NCI-H82 (cell line): Measurements from ENCODE around the gene CLTA.
A peak's percentile ranks its signal among the peaks of the same experiment; 100 is the strongest.
"Not testable (repeated sequence)": the region's sequence is repeated elsewhere in the genome, so short reads cannot be mapped to it uniquely, and the experiment has no call there.

ENCODE experiments used
- DNase-seq: peaks from one replicate; lab custom pipeline; 2025; lab: John Stamatoyannopoulos, UW

The CLTA gene

DNA sequence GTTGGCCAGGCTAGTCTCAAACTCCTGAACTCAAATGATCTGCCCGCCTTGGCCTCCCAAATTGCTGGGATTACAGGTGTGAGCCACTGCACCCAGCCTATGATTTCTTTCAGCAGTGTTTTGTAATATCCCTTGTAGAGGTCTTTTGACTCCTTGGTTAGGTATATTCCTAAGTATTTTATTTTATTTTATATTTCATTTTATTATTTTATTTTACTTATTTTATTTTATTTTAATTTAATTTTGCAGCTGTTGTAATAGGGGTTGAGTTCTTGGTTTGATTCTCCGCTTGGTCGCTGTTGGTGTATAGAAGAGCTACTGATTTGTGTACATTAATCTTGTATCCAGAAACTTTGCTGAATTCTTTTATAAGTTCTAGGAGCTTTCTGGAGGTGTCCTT, 49.0 kb downstream of the CLTA start:
- DNase-seq = not testable (repeated sequence)

DNA sequence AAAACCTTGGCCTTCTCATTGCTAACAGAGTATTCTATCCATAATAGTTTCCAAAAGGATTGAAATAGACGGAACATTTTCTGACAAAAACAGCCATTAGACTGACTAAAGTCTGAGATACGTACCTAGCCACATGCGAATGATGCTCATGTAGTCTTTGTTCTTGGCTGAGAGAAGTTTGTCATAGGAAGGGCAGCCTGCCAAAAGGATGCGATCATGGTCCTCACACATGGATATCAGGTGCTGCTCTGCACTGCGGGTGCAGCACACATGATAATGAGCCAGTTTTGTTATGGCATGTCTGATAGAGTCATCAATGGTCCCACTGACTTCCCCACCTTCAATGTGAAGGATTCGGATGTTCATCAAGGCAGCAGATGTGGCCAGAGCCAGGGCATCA, 55.2 kb downstream of the CLTA start:
- DNase-seq = no peak

DNA sequence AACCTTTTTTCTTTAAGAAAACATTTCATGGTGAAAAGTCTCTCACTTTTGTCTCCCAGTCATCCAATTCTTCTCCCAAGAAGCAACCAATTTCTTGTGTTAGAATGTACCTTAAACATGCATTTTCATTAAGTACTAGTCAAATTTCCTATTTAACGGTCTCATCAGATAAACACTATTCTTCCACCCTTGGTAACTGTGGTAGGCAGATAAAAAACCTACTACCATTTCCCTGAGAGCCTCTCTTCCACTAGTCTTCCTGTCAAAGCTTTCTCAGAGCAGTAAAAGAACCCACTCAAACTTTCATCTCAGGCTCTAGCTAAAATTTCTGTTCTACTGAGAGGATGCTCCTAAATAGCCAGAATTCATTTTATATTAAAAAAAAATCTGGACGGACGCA, 56.6 kb downstream of the CLTA start:
- no peak for DNase-seq

DNA sequence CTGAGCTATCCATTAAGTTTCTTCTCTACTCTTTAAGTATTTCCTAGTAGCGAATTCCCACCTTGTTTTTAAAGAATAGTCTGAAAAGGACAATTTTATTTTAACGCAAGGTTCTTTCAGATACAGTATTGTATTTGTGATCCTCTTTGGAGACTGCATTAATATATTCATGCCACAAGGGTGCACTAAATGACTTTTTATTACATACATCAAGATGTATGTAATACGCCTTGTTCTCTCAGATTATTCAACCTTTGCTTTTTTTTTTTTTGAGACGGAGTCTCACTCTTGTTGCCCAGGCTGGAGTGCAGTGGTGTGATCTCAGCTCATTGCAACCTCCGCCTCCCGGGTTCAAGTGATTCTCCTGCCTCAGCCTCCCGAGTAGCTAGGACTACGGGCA, 57.3 kb downstream of the CLTA start:
- DNase-seq = peak; percentile 43

DNA sequence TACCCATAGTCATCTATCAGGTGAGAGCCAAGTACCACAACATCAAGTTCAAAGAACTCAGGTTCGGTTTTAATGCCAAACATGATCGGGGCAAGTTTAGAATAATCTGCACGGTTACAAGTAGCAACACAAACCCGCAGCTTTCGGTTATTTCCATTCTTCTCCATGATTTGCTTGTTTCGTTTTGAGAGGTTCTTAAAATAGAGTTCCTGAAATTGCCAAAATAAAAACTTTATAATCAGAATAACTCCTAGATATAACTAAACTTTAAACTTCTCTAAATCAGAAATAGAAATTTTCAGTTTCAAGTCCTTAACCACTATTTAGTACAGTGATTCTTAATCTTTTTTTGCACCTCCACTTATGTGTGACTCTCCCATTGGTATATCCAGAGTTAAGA, 58.5 kb downstream of the CLTA start:
- no peak for DNase-seq

DNA sequence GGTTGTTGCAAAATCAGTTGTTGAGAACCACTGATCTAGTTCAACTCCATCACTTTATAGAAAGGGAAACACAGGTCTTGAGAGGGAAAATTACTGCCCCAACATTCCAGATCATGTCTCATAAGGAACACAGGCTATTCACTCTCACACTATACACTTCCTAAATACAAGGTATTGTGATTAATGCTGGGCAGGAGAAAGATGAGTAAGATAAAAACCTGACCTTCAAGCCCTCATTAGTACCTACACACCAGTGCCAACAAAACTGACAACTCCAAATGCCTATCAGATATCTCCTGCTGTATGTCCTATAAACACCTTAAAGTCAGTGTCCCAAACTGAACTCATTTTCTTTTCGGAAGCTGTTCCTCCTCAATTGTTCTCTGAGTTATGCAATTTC, 59.4 kb downstream of the CLTA start:
- DNase-seq = no peak

DNA sequence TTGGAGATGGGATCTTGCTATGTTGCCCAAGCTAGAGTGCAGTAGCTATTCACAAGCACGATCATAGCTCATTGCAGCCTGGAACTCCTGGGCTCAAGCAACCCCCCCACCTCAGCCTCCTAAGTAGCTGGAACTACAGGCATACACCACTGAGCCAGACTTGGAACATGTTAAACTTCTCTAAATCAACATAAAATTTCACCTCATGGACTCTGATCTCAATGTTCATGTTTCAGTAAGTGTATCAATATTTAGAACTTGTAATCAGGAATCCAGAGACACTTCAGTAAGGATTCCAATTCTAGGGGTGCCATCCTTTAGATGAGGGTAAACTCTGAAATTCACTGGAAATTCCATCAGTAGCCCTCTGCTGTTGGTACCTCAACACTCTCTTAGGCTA, 60.7 kb downstream of the CLTA start:
- DNase-seq = no peak

DNA sequence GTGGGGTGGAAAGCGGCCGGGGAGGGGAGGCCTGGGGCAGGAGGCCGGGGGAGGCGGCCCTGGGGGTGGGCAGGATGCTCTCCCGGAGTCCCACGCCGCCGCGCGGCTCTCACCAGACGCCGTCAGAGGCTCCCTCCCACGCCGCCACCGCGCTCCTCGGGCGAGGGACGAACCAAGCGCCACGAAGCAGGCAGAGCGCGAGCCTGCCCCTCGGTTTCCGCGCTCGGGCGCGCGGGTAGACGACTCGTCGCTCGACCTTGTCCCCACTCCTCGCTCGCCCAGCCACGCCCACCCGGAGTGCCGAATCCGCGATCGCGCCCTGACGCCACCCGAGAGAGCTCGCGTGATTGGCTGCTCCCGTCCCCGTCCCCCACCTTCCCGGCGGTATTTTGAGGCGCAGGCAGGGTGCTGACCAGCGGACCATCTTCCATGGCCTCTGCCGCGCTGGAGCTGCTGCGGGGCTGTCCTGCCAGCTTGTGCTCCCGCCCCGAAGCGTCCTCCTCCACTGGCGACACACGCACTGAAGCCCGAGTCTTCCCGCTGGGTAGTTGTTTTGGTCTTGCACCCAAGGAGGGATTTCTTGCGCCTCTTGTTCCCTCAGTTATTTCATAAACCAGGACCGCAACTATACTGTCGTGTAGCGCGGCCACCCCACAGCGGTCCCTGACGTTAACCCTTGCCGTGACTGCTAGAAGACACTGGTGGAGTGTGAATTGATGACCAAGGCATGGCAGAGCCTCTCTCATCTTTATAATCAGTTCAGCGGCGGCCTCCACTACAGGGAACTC, 67.7 kb downstream of the CLTA start, which contains the start of gene GNE:
TSS of gene GNE (minus strand) at position 241 of the 788 bp plus-strand sequence. CDS start 9,093 bp downstream, outside the sequence.
- peak; percentile 94 for DNase-seq

DNA sequence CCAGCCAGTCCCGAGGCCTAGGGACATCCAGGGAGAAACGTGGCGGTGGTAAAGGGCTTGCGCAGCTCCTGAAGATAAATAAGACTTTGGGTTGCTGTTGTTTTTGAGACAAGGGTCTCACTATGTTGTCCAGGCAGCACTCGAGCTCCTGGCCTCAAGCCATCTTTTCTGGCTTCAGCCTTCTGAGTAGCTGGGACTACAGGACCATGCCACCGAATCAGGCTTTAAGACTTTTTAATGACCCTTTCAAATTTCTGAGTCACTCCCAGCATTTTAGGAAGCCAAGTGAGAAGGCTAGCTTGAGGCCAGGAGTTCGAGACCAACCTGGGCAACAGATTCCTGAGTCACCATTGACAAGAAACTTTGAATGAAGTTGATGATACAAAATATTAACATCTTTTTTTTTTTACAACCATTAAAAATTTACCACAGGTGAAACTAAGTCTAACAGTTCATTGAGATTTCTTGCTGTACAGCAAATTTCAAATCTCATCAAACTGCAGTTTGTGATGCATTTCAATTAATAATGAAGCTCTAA, 68.3 kb downstream of the CLTA start:
- DNase-seq = no peak
